GM21786 (cell line): ENCODE measurements around the gene ATXN10.
"Not testable (repeated sequence)": the region's sequence is repeated elsewhere in the genome, so short reads cannot be mapped to it uniquely, and the experiment has no call there.

Experiments
- ATAC-seq: cut with Tn5 transposase; IDR thresholded peaks from one replicate; pipeline ENCODE4 v1.9.1; 2021; ENCODE audit not compliant: unreplicated experiment

The ATXN10 gene

DNA sequence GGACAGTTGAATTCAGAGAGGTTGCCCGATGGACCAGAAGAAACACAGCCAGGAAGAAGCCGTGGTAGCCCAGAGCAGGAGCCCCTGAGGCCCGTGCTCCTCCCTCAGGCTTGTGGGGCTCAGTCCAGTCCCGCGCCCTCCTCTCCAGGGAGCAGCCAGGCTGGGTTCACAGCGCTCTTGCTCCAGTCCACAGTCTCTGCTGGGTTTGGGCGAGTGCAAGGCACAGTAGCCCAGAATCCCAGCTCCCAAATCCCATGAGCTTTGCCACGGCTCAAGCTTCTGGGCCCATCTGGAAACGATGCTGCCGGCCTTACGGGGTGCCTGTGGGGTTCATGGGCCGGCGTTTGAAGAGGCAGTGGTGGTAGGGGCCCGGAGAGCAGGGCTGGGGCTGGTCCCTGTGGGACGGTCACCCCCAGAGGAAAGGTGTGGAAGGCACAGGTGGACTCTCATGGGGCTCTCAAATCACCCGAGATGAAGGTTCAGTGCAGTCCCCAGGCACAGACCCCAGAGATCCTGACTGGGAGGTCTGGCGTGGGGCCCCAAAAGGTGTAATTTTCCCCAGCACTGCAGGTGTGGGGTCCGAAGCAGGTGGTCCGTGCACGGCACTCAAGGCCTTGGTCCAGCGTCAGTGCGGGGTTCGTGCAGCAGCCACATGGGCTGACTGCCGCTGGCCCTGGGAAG, 30.6 kb upstream of the ATXN10 start:
- no peak for ATAC-seq

DNA sequence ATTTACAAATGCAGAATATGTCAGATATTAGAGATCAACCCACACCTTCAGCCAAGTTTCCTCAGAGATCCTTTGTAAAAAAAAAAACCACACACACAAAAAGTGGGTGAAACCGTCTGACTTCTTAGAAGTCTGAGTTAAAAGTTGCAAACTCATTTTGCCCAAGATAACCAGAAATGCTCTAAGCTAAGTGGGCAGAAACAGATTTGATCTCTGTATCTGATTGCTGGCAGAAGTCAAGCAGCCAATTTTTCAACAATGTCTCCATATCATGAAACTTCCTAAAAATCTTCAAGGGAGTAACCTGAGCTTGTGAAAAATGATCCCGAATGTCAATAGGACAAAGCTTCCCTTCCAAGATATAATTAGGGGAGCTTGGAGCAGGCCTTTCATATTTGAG, 28.6 kb upstream of the ATXN10 start:
- ATAC-seq, result no peak

DNA sequence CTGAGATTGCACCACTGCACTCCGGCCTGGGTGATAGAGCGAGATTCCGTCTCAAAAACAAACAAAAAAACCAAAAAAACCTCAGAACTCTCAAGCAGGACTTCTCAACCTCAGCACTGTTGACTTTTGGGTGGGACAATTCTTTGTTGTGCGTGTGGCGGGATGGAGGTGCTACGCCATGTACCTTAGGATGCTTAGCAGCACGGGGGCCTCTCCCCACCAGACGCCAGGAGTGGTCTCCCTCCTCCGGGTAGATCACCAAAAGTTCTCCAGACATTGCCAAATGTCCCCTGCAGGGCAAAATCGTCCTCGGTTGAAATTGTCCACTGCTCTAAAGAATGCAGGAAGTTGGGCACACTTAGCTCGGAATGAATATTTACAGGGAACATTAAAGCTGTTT, 26.9 kb upstream of the ATXN10 start:
- no peak for ATAC-seq

DNA sequence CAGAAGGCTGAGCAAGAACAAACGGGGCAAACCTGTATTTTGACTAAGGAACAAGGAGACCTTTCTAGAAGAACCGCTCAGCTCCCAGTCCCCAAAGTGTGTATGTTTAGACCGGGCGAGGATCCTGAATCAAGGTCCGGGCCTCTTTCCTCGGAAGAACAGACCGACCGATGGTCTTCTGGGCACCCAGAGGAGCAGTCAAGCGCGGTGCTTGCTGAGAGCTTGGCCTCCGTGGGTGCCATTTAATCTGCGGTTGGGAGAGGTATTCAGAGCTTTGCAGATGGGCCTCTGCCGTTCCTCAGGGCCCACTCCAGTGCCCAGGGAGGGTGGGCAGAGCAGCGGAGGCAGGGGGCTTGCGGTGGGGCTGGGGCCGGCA, 26.5 kb upstream of the ATXN10 start:
- no peak for ATAC-seq

DNA sequence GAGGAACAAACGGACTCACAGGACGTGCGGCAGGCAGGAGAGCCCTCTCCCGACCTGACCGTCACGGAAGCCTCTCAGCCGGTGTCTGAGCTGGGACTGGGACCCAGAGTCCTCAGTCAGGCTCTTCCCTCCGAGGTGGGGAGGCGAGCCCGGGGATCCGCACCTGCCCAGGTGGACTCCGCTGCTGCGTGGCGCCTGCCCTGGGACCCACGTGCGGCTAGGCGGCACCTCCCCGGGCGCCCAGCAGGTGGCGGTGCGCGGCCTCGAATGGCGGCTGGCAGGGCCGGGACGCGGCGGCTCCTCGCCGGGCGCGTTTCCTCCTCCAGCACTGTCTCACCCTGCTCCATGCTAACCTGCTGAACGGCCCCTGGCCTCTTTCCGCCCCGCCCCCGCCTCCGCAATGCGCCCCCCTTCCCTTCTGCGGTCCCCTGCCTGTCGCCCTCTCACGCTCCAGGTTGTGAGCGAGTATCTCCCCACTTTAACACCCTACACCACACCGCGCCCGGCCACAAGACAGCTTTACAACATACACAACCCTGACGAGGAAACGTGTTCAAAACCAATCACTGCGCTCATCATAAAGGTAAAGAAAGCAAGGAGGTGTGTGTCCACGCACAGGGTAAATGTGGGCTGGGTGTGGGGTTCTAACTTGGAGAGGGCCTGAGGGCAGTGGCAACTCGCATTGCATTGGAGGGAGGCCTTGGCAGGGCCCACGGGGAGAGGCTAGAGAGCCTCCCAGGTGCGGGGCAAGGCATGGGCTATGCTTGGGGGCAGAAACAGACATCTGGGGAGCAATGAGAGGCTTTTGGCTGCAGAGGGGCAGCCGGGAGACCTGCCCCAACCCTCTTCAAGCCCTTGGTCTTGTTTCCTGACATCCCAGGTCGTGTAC, 25.9 kb upstream of the ATXN10 start:
- no peak for ATAC-seq

DNA sequence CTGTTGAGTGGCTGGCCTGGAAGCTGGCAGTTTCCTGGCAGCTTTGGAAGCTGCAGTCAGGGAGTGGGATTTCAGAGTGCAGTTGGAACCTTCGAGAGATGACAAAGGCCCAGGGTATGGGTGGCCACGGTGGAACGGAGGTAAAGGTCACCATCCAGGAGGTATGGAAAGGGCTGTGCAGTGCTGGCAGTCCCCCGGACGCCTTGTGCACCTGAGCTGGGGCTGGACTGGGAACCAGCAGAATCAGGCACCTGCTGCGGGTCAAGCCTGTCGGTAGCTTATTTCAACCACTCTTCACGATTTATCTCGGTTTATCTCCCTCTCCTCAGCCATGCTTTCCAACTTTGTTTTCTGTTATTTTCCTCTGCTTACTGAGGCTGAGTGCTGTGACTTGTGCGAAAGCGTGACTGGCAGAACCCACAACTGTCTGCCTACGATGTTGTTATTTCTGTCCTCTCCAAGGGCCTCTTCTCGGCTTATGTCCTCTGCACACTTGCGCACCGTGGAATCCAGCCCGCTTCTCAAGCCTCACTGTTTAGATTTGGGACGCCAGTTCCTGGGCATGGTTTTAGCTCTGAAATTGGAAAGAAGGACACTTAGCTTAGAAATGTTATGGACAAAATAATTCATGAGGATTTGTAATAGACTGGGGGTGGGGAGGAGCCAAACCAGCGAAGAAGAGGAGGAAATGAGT, 24.0 kb upstream of the ATXN10 start:
- ATAC-seq, result no peak

DNA sequence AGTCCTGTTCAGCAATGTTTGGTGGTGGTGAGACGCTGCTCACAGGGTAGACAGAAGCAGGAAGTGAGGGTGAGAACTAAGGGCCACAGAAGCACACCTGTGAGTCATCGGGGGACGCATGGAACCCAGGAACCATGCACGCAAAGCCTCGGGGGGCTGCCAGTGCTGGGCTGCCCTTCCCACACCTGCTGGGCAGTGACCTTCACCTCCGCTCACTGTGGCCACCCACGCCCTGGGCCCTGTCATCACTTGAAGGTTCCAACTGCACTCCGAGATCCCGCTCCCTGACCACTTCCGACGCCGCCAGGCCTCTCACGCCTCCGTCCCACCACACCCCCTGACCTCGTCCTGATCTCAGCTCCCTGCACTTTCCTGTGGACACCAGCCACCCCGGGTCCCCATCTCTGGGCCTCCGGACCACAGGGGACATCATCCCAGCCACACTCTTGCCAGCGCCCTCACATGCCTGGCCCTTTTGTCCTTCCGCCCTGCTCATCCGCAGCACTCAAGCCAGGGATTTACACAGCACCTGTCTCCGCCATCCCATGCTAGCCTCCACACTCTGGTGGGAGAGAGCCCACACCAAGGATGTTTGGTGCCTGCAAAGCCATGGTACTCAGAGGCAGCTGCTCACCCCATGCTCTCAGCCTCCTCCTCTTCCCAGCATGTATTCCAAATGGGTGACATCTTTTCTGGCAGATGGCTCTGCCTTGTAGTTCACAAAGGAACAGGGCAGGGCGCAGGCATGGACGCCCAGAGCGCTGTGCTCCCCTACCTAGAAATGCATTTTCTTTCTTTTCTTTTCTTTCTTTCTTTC, 23.1 kb upstream of the ATXN10 start:
- ATAC-seq, result no peak

DNA sequence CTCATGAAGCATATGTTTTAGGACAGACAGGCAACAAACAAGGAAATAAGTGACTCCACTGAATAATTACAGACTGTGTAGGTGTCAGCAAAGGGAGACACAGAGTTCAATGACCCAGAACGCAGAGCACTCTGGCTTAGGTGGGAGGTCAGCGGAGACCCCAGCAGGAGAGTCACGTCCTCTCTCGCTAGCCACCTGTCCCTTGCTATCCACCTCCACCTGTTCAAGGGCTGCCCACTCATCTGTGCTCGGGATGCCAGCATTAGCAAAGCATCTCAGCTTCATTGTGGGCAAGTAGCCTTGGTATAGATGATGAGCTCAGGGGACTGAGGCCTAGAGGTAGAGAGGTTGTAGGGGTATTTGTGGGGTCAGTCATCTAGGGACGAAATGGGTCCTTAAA, 21.8 kb upstream of the ATXN10 start:
- no peak for ATAC-seq

DNA sequence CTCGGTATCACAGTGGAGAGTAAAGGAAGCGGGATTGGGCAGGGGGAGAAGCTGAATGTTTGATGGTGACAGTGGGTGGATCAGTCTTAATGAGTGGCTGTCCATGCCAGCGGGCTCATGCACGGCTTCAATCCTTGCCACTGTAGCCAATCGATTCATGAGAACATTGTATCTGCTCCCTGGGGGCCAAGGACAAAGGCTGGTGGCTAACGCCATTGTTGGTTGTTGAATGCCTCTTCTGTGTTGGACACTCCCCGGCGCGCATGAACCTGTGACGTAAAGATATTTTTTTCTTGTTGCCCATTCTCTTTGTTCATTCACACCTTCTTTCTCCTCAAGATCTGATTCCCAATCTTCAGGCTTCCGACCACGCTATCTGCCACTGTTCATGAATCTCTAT, 20.9 kb upstream of the ATXN10 start:
- ATAC-seq, result no peak

DNA sequence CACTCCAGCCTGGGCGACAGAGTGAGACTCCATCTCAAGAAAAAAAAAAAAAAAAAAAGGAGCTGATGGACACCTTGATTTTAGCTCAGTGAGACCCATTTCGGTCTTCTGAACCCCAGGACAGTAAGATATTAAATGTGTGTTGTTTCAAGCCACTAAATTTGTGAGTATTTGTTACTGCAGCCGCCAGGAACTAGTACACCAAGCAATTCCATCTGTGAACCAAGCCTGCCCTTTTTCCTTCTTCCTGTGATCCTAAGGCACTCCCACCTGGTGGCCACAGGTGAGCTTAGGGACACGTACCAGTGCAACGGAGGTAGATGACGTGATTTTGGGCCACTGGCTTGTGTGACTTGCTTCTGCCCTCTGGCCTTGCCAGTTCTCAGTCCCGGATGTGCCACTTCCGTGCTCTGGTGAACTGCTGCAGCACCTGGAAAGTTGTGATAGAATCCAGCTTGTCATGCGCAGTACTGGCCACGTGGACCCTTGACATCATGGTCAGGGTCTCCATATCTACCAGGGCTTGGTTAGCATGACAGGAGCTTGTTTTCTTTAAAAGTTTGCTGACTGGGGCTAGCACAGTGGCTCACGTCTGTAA, 19.6 kb upstream of the ATXN10 start:
- no peak for ATAC-seq

DNA sequence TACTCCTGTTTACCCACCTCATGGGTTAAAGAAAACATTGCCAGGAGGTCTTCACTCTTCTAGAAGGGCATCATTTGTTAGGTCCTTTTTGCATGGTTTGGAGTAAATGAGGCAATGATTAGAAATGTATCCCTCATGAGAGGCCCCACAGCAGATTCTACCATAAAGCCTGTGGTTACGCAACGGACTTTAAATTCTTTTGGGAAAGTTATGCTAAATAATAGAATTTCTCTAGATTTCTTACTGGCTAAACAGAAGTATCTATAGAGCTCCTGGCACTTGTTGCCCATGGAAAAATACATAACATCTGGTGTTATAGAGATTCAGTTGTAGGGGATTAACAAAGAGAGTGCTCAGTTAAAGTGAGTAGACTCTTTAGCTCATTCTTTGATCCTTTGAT, 15.1 kb upstream of the ATXN10 start:
- no peak for ATAC-seq

DNA sequence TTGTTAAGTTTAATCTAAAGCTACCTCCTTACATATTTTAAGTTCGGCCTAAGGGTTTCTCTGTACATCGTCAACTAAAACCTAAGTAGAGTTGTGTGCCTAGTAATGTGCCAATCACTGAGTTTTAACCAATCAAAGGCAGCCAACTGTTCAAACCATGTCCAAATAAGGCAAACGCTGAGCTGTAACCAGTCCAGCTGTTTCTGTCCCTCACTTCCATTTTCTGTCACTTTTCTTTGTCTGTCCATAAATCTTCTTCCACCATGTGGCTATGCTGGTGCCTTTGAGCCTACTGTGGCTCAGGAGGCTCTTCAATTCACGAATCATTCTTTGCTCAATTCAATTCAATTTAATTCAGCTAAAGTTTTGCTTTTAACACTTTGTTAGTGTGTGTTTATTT, 13.9 kb upstream of the ATXN10 start:
- no peak for ATAC-seq

DNA sequence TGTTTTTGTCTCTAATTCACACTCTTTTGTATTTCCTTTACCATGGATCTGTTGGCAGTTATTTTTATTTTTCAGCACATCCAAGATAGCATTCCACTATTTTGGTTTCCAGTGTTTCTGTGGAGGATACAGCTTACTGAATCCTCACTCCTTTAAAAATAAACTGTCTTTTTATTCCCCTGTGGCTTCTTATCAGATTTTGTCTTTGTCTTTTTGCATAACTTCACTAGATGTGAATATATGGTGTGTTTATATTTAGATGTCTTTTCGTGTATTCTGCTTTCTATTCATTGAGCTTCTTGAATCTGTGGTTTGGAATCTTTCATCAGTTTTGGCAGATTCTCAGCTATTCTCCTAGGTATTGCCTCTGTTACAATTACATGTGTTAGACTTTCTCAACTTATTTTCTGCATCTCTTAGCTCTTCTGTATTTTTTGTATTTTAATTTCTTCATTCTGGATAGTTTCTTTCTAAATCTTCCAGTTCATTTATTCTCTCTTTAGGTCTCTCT, 7.4 kb upstream of the ATXN10 start:
- no peak for ATAC-seq

DNA sequence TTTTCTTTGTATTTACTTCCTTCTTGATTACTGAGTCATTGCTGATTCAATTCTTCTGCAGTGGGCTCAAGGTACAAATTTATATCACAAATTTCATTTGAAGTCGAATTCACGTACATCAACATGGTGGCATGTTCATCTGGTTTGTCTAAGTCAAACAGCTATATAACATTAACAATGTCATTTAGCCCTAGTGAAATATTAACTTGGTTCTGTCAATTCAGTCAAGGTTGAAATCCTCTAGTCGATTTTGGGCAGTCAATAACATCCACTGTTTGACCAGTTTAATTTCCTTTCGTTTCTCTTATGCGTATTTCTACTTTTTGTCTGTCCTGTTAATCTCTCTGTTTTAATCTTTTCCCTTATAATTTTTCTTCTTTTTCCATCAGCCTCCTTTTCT, 4.1 kb upstream of the ATXN10 start:
- no peak for ATAC-seq

DNA sequence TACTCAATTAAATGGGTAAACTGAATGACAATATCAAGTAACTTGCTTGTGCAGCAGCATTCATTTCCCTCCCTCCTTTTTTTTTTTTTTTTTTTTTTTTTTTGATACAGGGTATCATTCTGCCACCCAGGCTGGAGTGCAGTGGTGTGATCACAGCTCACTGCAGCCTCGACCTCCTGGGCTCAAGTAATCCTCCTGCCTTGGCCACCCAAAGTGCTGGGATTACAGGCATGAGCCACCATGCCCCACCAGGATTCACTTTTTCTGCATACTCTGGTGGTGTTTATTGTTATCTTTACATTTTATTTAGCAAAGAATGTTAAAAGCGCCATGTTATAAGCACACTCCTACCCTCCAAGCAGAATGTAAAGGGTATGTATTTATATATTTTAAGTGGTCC, 1.3 kb upstream of the ATXN10 start:
- not testable (repeated sequence) for ATAC-seq

DNA sequence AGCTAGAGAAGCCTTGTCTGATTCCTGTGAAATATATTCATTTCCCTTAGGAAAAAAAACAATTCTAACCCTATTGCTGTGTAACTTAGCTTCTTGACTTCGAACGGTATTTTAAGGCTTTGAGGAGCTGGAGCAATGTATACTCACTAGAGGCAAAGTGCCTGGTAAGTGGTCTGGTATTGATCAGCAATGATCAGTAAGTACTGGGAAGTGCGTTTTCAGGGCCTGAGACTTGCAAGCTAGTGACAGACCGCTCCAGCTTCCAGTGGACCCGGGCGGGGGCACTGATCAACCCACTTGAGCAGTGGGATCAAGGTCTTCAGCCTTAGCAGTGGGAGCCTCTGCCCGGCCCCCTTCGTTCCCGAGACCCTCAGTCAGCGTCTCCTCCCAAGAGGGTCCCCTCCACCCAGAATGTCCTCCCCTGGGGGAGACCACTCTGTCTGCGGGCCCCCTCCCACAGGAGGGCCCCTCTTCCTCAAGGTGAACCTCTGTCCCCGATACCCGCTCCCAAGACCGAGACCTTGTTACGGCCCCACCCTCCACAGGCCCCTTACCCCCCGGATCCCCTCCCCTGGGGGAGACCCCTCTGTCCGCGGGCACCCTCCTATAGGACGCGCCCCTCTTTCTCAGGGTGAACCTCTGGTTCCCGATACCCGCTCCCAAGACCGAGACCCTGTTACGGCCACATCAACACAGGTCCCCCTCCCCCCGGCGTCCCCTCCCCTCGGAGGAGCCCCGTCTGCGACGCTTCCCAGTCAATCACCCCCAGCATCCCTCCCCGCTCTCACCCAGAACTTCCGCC, 452 bp upstream of the ATXN10 start:
- ATAC-seq, result no peak

DNA sequence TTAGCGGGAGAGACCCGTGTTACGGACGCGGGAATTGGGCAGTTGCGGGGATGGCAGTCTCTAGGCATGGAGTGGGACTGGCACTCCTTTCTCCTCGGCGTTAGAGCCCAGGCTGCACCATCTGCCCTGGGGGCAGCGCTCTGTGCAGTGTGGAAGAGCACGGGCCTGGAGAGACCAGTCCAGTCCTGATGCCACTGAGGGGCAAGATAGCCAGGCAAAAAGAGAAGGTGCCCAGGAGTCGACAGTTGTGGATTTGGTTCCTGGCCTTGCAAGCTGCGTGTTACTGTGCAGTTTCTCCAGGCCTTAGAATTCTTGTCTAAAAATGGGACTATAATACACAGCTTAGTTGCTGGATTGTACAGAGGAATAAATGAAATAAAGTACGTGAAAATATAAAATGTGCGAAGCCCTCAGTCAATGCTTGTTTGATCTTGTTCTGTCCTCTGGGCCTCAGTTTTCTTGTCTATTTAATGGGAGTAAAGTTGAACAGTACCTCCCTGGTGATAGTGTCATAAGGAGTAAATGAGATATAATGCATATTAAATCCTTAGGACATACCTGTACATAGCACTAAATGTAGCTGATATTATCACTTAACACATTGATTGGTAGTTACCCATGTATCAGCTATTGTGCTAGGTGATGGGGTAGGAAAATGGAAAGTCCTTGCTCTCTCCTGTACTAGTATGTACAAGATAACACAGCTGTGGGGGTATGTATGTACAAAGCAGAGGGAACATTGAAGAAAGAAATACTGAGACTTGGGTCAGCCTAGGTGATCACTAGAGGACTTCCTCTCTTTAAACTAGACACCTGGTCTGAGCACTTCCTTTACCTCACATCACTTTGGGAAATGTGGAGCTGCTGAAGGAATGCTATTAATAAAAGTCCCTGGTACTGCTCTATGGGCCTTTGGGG, 1.2 kb downstream of the ATXN10 start:
- no peak for ATAC-seq

DNA sequence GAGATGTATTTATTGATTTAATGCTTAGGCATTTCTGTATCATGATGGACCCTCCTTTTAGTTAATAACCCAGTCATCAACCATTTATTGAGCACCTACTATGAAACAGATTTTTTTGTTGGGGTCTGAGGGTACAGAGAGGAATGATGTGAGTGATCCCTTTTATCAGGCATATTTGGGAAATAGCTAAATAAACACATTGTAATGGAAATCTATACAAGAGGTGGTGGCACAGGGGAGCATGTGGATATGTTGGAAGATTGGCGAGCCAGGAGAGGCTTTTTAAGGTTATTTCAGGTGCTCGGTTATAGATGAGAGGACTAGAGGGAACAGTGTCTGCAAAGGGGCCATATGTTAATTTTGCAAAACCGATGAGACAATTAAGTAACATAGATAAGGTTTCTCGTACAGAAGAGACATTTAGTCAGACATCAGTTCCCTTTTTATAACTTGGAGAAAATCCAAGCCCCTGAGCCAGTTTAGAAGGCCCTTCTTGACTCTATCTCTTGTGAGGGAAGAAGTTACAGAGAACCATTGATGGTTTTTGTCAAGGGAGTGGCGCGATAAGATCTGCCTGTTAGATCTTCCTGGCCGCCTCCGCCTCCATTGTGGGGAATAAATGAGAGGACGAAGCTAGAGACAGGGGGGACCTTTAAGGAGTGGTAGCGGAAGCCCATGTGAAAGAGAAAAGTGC, 2.0 kb downstream of the ATXN10 start:
- no peak for ATAC-seq
